GM23248 (cell line): Measurements from ENCODE around the gene NOP53. TPM values are rescaled to one million over a fixed set of nuclear protein-coding genes. Genes with fewer than 3 reads are reported as not detected.

ENCODE experiments used
- DNase-seq: peaks from one replicate; pipeline ENCODE4 v3.0.0-alpha.2; 2015
- H2AFZ ChIP-seq: fragments of 200-600 bp; sonication (generic); 2 replicates; pipeline ENCODE4 v1.6.1; 2016; ENCODE audit warnings: antibody characterized with exemption
- H3F3A ChIP-seq: fragments of 200-600 bp; sonication (generic); 2 replicates; pipeline ENCODE4 v1.6.1; 2016; ENCODE audit warnings: mild to moderate bottlenecking, antibody characterized with exemption, mixed run types; ENCODE audit not compliant: insufficient read depth
- H3K27ac ChIP-seq: fragments of 200-600 bp; sonication (generic); 2 replicates; pipeline ENCODE4 v1.5.1; 2016; ENCODE audit warnings: mild to moderate bottlenecking
- H3K27me3 ChIP-seq: fragments of 200-600 bp; sonication (generic); replicated peaks from 2 replicates; pipeline ENCODE4 v1.6.1; 2016; ENCODE audit warnings: mild to moderate bottlenecking; ENCODE audit not compliant: insufficient read depth
- H3K36me3 ChIP-seq: fragments of 200-600 bp; sonication (generic); 2 replicates; pipeline ENCODE4 v1.6.1; 2016; ENCODE audit warnings: low read depth, mild to moderate bottlenecking
- H3K4me1 ChIP-seq: fragments of 200-600 bp; sonication (generic); 2 replicates; pipeline ENCODE4 v1.6.1; 2016; ENCODE audit warnings: mild to moderate bottlenecking; ENCODE audit not compliant: insufficient read depth
- H3K4me2 ChIP-seq: fragments of 200-600 bp; sonication (generic); one replicate; pipeline ENCODE4 v1.6.1; 2016; ENCODE audit warnings: mild to moderate bottlenecking; ENCODE audit not compliant: unreplicated experiment
- H3K4me3 ChIP-seq: fragments of 200-600 bp; sonication (generic); 2 replicates; pipeline ENCODE4 v1.5.1; 2016; ENCODE audit warnings: mild to moderate bottlenecking
- H3K79me2 ChIP-seq: fragments of 200-600 bp; sonication (generic); 2 replicates; pipeline ENCODE4 v1.6.1; 2016; ENCODE audit warnings: mild to moderate bottlenecking; ENCODE audit not compliant: insufficient read depth
- H3K9ac ChIP-seq: fragments of 200-600 bp; sonication (generic); 2 replicates; pipeline ENCODE4 v1.6.1; 2016; ENCODE audit warnings: mild to moderate bottlenecking
- H3K9me2 ChIP-seq: fragments of 200-600 bp; sonication (generic); 2 replicates; pipeline ENCODE4 v1.6.1; 2016; ENCODE audit warnings: mixed run types, mild to moderate bottlenecking, moderate library complexity; ENCODE audit not compliant: insufficient read depth
- H3K9me3 ChIP-seq: fragments of 200-600 bp; sonication (generic); one replicate; pipeline ENCODE4 v1.6.1; 2017; ENCODE audit warnings: low read depth
- H4K20me1 ChIP-seq: fragments of 200-600 bp; sonication (generic); 2 replicates; pipeline ENCODE4 v1.6.0; 2016; ENCODE audit not compliant: insufficient read depth
- EZH2 ChIP-seq: fragments of 200-600 bp; sonication (generic); IDR thresholded peaks from 2 replicates; pipeline ENCODE4 v1.6.1; 2018; ENCODE audit warnings: antibody characterized with exemption, mild to moderate bottlenecking; ENCODE audit not compliant: insufficient read depth, poor library complexity, severe bottlenecking
- EZH2phosphoT487 ChIP-seq: fragments of 200-600 bp; sonication (generic); IDR thresholded peaks from 2 replicates; pipeline ENCODE4 v1.6.1; 2018; ENCODE audit warnings: antibody characterized with exemption, moderate library complexity, mild to moderate bottlenecking, low read depth; ENCODE audit not compliant: insufficient read depth
- WGBS, 2 experiments: methylation state at CpG; one replicate each; pipeline ENCODE4 v1.1.6; 2015 to 2017; ENCODE audit warnings: low lambda C conversion rate in 2 of 2, low coverage in 1 of 2; ENCODE audit errors: missing lambda C conversion rate in 2 of 2; 5-methylcytosine and 5-hydroxymethylcytosine counted together
- in situ Hi-C: fragments of 300-500 bp; cut with MboI; formaldehyde crosslinking; loops from 2 replicates; pipeline ENCODE4 v1.15.0; 2020
- polyA plus RNA-seq: library from polyadenylated mRNA; unstranded; fragments of >200 nt; fragmentation: Nextera tagmentation; extraction: Ambion mirVana; gene quantifications from 2 replicates; pipeline ENCODE4 v1.2.1, GENCODE V29; 2016
- total RNA-seq: library from RNA; depleted of rRNA; stranded (reverse); fragments of >200 nt; shearing (Covaris generic); gene quantifications from 2 replicates; pipeline ENCODE4 v1.2.3, GENCODE V29; 2014

Gene NOP53
- total and polyA plus RNA-seq, 2 experiments from 2014 or later: 40.7 to 62.8 TPM

- Histone ChIP-seq H4K20me1 (no peaks in the 10 kb centered on the region), H3K4me3 (no peak overlapping the region), H3K27ac (no peak overlapping the region), H3K4me1 (no peaks in the 10 kb centered on the region), H3F3A (0 out of 2 replicates have a peak, but pooled peaks cover 9% of the 10 kb centered on the region), H3K9ac (no peak overlapping the region), H3K9me3 (no peaks in the 10 kb centered on the region), H2AFZ (no peak overlapping the region), H3K36me3 (peaks cover 15% of the 10 kb centered on the region; the same call in 1 of the 2 replicates), H3K79me2 (no peaks in the 10 kb centered on the region), H3K4me2 (no peak overlapping the region), H3K9me2 (no peaks in the 10 kb centered on the region), H3K27me3 (no peaks in the 10 kb centered on the region)
- DNase-seq: no peak
- in situ Hi-C loops: loop anchor here (5.0 to 10.0 kb wide), 2 partner anchors 267 to 410 kb away; no protein-coding TSS in a partner anchor
- no peak for TF ChIP-seq EZH2
- no peak for TF ChIP-seq EZH2phosphoT487
- WGBS, 2 experiments: 98 to 100% methylated on average over 3 of the region's 3 CpGs
Observed at GRCh38 chr19:47704656-47705055, 40.7 kb upstream of the NOP53 start.

- 0 out of 2 replicates have a peak, but pooled peaks cover 4% of the 10 kb centered on the region for H3K36me3 ChIP-seq
- H3K9ac ChIP-seq: no peak overlapping the region
- no peak overlapping the region for H3K27ac ChIP-seq
- in situ Hi-C loops: loop anchor here (5.0 to 10.0 kb wide), 2 partner anchors 270 to 413 kb away; no protein-coding TSS in a partner anchor
- H3K9me2 ChIP-seq: no peaks in the 10 kb centered on the region
- WGBS, 2 experiments: 13 to 20% methylated on average over 22 of the region's 22 CpGs
- no peak overlapping the region for H3K4me2 ChIP-seq
- no peak overlapping the region; the same call in 1 of the 2 replicates for H2AFZ ChIP-seq
- no peaks in the 10 kb centered on the region for H4K20me1 ChIP-seq
- 0 out of 2 replicates have a peak, but pooled peaks cover 9% of the 10 kb centered on the region for H3F3A ChIP-seq
- TF ChIP-seq EZH2phosphoT487: no peak
- no peak for TF ChIP-seq EZH2
- no peaks in the 10 kb centered on the region for H3K9me3 ChIP-seq
- no peaks in the 10 kb centered on the region for H3K79me2 ChIP-seq
- no peaks in the 10 kb centered on the region for H3K4me1 ChIP-seq
- peak; percentile 86 for DNase-seq
- H3K27me3 ChIP-seq: no peaks in the 10 kb centered on the region
- no peak overlapping the region for H3K4me3 ChIP-seq
Observed at GRCh38 chr19:47707135-47707925, 38.0 kb upstream of the NOP53 start.

GRCh38 chr19:47711652-47712242 is 33.6 kb upstream of the NOP53 start:
- no peaks in the 10 kb centered on the region for H3K27me3 ChIP-seq

More at GRCh38 chr19:47711652-47712242, 33.6 kb upstream of the NOP53 start:
- no peak overlapping the region for H2AFZ ChIP-seq
- in situ Hi-C loops: loop anchor here (5.0 kb wide), 1 partner anchor 71 kb away; no protein-coding TSS in a partner anchor
- DNase-seq: no peak
- peaks cover 7% of the 10 kb centered on the region; the same call in 1 of the 2 replicates for H3K4me1 ChIP-seq
- H3K4me2 ChIP-seq: no peak overlapping the region
- TF ChIP-seq EZH2: no peak
- no peak for TF ChIP-seq EZH2phosphoT487
- 67 to 71% methylated on average over 8 of the region's 8 CpGs for WGBS, 2 experiments
- H4K20me1 ChIP-seq: no peaks in the 10 kb centered on the region
- H3K9ac ChIP-seq: no peak overlapping the region
- H3K36me3 ChIP-seq: peaks cover 2% of the 10 kb centered on the region; the same call in 1 of the 2 replicates
- H3K9me3 ChIP-seq: no peaks in the 10 kb centered on the region
- peaks cover 39% of the 10 kb centered on the region for H3K79me2 ChIP-seq
- 0 out of 2 replicates have a peak, but pooled peaks cover 2% of the 10 kb centered on the region for H3F3A ChIP-seq
- no peaks in the 10 kb centered on the region for H3K9me2 ChIP-seq
- H3K4me3 ChIP-seq: no peak overlapping the region
- H3K27ac ChIP-seq: no peak overlapping the region
